Stimulated activated CD8-positive, alpha-beta memory T cell treated with anti-CD3 and anti-CD28 coated beads, Interleukin-12 subunit alpha, Interleukin-12 subunit beta, amount 100 ng/mL, for 4 hours (primary cell): ENCODE results near the gene USP30.

ENCODE experiments used
- DNase-seq: peaks from one replicate; pipeline ENCODE4 v3.0.0-alpha.2; 2020; ENCODE audit warnings: low read depth

The USP30 gene

DNA sequence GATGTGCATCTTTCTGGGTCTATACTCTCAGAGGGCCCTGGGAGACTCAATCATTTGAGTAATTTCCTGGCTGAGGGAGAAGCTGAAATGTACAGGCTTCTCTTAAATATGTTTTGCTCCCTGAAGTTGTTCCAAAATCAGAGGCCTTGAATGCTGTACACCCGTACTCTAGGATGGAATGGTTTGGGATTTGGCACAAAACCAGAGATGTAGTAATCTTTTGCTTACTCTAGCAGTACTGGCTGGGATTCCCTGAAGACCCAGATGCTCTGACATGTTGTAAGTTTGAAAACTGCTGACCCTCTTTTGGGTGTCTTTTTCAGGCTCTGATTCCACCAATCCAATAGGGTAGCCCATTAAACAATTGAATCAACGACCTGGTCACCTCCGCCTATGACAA, 74.4 kb downstream of the USP30 start:
- DNase-seq = no peak

DNA sequence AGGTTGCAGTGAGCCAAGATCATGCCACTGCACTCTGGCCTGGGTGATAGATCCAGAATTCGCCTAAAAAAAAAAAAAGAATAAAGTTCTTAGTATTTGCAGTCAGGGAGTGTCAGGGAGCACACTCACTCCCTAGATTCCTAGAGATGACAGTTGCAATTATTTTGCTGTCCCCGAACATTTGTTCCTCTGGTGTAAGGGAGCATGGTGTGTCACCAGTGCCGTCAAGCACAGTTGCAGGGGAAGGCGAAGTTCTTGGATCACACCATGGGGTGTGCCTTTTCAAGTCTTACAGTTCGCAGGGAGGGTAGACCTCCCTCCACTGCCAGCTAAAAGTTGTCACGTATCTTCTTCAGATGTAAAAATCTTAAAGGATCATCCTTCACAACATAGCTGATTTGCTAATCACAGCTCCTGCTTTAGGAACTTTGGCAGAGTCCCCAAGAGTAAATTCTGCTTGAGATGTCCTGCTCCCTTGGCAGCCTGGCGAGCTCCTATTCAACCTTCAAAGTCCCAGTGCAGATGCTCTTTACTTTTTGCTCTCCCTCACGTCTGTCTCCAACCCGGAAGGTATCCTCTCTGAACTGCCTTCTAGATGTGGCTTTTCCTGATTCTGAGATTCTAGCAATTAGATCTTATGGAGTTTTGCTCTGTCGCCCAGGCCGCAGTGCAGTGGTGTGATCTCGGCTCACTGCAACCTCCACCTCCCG, 75.3 kb downstream of the USP30 start:
- no peak for DNase-seq

DNA sequence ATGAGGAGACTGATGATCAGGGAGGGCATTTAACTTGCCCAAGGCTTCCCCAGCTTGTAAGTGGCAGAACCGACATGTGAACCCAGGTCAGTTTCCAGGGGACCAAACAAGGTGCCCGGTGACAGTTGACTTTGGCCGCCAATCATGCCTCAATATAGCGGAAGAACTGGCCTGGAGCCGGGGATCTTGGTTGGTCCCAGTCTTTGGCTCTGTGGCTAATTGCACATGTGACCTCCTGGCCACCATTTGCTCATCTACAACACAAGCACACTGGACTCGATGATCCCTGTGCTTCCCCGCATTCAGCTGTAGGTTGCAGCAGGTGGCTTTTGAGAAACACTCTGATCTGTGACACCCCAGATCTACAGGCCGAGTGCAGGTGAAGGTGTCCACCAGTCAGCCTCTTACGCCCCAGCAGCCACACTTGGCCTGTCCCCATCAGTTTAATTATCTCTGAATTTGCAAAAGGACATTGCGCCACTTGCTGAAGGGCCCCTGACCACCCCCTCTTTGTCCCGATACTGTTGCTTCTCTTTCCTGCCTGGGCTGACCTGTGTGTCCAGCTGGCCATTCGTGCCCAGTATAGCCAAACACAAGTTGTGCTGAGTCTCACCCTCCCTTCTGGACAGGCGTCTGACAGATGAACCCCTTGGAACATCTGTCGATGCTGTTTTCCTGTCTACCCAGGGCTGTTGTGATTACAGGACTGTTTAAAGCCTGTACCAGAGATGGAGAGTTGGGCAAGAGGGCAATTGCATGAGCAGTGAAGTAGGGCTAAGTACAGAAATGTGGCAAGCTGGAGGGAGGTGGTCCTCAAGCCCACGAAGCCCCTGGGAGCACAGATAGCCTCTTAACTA, 78.1 kb downstream of the USP30 start:
- no peak for DNase-seq

DNA sequence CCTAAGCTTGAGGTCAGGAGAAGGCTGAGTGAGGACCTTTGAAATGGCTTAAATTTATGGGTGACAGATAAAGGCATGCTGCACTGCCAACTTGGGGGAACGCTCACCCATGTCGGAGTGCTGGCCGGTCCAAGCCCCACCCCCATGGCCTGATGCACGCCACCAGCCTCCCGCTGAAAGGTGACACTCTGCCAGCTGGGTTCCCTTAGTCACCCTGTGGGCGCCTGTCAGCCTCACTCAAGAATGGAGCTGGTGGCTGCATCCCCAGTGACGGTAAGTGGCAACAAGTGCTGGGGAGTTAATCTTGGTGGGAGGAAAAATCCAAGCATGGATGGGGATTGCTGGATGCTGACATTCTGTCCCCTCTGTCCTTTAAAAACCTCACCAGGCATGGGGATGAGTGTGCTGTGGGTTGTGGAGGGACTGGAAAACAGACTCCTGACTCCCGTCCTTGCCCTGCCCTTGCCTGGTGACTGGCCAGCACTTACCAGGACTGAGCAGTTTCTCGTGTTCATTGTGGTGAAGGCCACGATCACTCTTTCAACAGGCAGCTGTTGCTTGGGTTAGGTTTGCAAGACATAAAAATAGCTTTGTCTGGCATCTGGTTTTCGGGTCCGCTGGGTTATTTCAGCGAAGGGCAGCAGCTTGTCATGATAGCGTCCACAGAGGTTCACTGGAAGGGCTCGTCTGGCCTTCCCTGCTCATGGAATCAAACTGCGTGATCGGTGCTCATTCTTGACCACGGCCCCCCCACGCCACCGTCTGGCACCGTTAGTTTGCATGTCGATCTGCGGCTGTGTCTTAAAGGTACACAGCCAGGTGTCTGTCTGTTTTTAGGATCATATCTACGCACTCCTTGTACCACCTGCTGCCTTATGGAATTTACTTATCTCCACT, 79.0 kb downstream of the USP30 start:
- DNase-seq = no peak

- no peak for DNase-seq
Observed at GRCh38 chr12:109134186-109134917, 82.0 kb downstream of the USP30 start.

- DNase-seq = no peak
Observed at GRCh38 chr12:109137055-109137454, 84.7 kb downstream of the USP30 start.
